ENCODE results near the gene KCTD5. TPM values are rescaled to one million over a fixed set of nuclear protein-coding genes. Genes with fewer than 3 reads are reported as not detected.

Gene KCTD5
- total and polyA plus RNA-seq, 9 of the 15 experiments (the other 6 are each of a cell fraction or from before 2014, with no cell fraction given), result 0.73 to 58.3 (median 32.3) TPM

GRCh38 chr16:2751577-2752034 lies 69.3 kb downstream of the KCTD5 start (continued):
- 0 out of 2 replicates have a peak, but pooled peaks have one; percentile 25 for TF ChIP-seq CUX1 (CRISPR knock-in tag; IDR thresholded peaks at IDR 0.05)
- peak; percentile 41; the same call in 1 of the 2 replicates for TF ChIP-seq ZNF584 (CRISPR knock-in tag; IDR thresholded peaks at IDR 0.05; ENCODE audit: low read depth)
- 0 out of 2 replicates have a peak, but pooled peaks have one; percentile 15 for TF ChIP-seq XRCC5 (IDR thresholded peaks at IDR 0.05; ENCODE audit: low read depth, low read length)
- TF ChIP-seq UBTF (IDR thresholded peaks at IDR 0.05; ENCODE audit: borderline replicate concordance in 1 of 2, low read depth in 2 of 2, low read length in 2 of 2), result peak; percentile 83 to 90; a peak in 3 of 4 replicates
- TF ChIP-seq NR4A1 (CRISPR knock-in tag; IDR thresholded peaks at IDR 0.05), result no peak
- no peak for TF ChIP-seq NR4A1 (tag; IDR thresholded peaks at IDR 0.05)
- peak; percentile 59 for TF ChIP-seq KDM5B (IDR thresholded peaks at IDR 0.05; ENCODE audit: insufficient replicate concordance, low read depth, low read length)
- peak; percentile 71; the same call in 1 of the 2 replicates for TF ChIP-seq FOXK1 (CRISPR knock-in tag; IDR thresholded peaks at IDR 0.05; ENCODE audit: borderline replicate concordance)
- 0 out of 2 replicates have a peak, but pooled peaks have one; percentile 43 for TF ChIP-seq SRSF3 (IDR thresholded peaks at IDR 0.05; ENCODE audit: insufficient read depth, low read length)
- no peak; the same call in 1 of the 2 replicates for TF ChIP-seq ZNF232 (CRISPR knock-in tag; IDR thresholded peaks at IDR 0.05)
- 0 out of 4 replicates have a peak, but pooled peaks of 1 of the 2 experiments have one; percentile 43 for TF ChIP-seq NONO (IDR thresholded peaks at IDR 0.05; ENCODE audit: low read depth in 2 of 2, low read length in 1 of 2)
- 0 out of 2 replicates have a peak, but pooled peaks have one; percentile 9 for TF ChIP-seq ZNF134 (CRISPR knock-in tag; conservative IDR thresholded peaks at IDR 0.05)
- peak; percentile 36; the same call in 1 of the 2 replicates for TF ChIP-seq PML (IDR thresholded peaks at IDR 0.05; ENCODE audit: low read length)
- peak; percentile 92; the same call in 1 of the 2 replicates for TF ChIP-seq KAT7 (CRISPR knock-in tag; IDR thresholded peaks at IDR 0.05; ENCODE audit: borderline replicate concordance)
- no peak for TF ChIP-seq BMI1 (IDR thresholded peaks at IDR 0.05; ENCODE audit: low read length)
- TF ChIP-seq POLR2AphosphoS5 (IDR thresholded peaks at IDR 0.05; ENCODE audit: control insufficient read depth, insufficient read depth, low read depth, low read length), result peak; percentile 40; the same call in 1 of the 2 replicates
- TF ChIP-seq ESRRB (CRISPR knock-in tag; IDR thresholded peaks at IDR 0.05; ENCODE audit: borderline replicate concordance), result 0 out of 2 replicates have a peak, but pooled peaks have one; percentile 25
- 0 out of 2 replicates have a peak, but pooled peaks have one; percentile 68 for TF ChIP-seq PREB (CRISPR knock-in tag; IDR thresholded peaks at IDR 0.05)
- no peak for TF ChIP-seq ZFX (CRISPR knock-in tag; IDR thresholded peaks at IDR 0.05)
